ENCODE data around the gene MORF4L1. TPM values are rescaled to one million over a fixed set of nuclear protein-coding genes. Genes with fewer than 3 reads are reported as not detected.

Gene MORF4L1
- total RNA-seq, 1 experiment from 2014 or later: 146 TPM

DNA sequence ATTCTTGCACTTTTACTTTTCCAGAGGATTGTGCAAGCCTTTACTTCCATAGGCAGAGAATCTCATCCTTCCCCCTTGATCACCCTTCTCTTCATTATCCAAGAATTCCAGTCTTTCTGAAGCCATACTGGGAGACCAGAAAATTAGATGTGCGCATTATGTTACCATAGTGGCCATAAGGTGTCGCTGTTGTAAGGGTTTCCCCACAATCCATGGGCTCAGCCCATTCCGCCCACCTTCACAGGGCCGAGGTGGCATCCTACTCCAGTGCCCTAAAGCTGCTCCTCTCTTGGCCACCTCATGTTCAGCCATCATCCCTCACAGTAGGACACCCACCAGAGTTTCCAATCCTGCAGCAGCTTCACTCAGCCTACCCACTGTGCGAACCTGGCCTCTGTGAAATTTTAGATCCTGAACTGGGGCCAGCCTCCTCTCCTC is 37.1 kb downstream of the MORF4L1 start:
- H3K4me1 ChIP-seq (ENCODE audit: low read length): peaks cover 17% of the 10 kb centered on the region
- DNase-seq: peak; percentile 83
- H3K79me2 ChIP-seq (ENCODE audit: low read length): peaks cover 2% of the 10 kb centered on the region; the same call in 1 of the 2 replicates
- no peaks in the 10 kb centered on the region for H3K9me2 ChIP-seq (replicated peaks; ENCODE audit: insufficient read depth, low read length)
- no peaks in the 10 kb centered on the region for H3K9me3 ChIP-seq (ENCODE audit: low read length)
- H3K4me2 ChIP-seq (ENCODE audit: low read depth, low read length, poor library complexity, severe bottlenecking): no peak overlapping the region
- peaks cover 20% of the 10 kb centered on the region; the same call in 1 of the 2 replicates for H3K36me3 ChIP-seq (ENCODE audit: insufficient read depth, low read length)
- no peaks in the 10 kb centered on the region for H3K27me3 ChIP-seq (ENCODE audit: low read length)
- no peak overlapping the region for H3K4me3 ChIP-seq (ENCODE audit: low read length)
- H2AFZ ChIP-seq (ENCODE audit: low read length): no peak overlapping the region
- H3K9ac ChIP-seq (ENCODE audit: low read length): no peak overlapping the region
- peak overlapping the region; percentile 53 for H3K27ac ChIP-seq (ENCODE audit: low read length)
- H4K20me1 ChIP-seq (ENCODE audit: insufficient read depth, low read depth, low read length): no peaks in the 10 kb centered on the region; the same call in 1 of the 2 replicates

- Histone ChIP-seq H3K36me3 (ENCODE audit: insufficient read depth, low read length) (peaks cover 18% of the 10 kb centered on the region; the same call in 1 of the 2 replicates), H4K20me1 (ENCODE audit: insufficient read depth, low read depth, low read length) (no peaks in the 10 kb centered on the region; the same call in 1 of the 2 replicates), H3K9me3 (ENCODE audit: low read length) (no peaks in the 10 kb centered on the region), H3K9ac (ENCODE audit: low read length) (no peak overlapping the region), H3K27ac (ENCODE audit: low read length) (no peak overlapping the region), H3K9me2 (replicated peaks; ENCODE audit: insufficient read depth, low read length) (no peaks in the 10 kb centered on the region), H3K79me2 (ENCODE audit: low read length) (peaks cover 2% of the 10 kb centered on the region; the same call in 1 of the 2 replicates), H3K4me1 (ENCODE audit: low read length) (peaks cover 17% of the 10 kb centered on the region), H2AFZ (ENCODE audit: low read length) (no peak overlapping the region), H3K4me3 (ENCODE audit: low read length) (no peak overlapping the region), H3K4me2 (ENCODE audit: low read depth, low read length, poor library complexity, severe bottlenecking) (no peak overlapping the region), H3K27me3 (ENCODE audit: low read length) (no peaks in the 10 kb centered on the region)
- no peak for DNase-seq
These were observed 37.6 kb downstream of the MORF4L1 start for GRCh38 chr15:78910271-78910670.

- Histone ChIP-seq H3K36me3 (ENCODE audit: insufficient read depth, low read length) (peaks cover 8% of the 10 kb centered on the region; the same call in 1 of the 2 replicates), H4K20me1 (ENCODE audit: insufficient read depth, low read depth, low read length) (no peaks in the 10 kb centered on the region), H3K4me2 (ENCODE audit: low read depth, low read length, poor library complexity, severe bottlenecking) (no peak overlapping the region), H3K9me2 (replicated peaks; ENCODE audit: insufficient read depth, low read length) (no peaks in the 10 kb centered on the region), H3K27ac (ENCODE audit: low read length) (no peak overlapping the region), H3K9me3 (ENCODE audit: low read length) (no peaks in the 10 kb centered on the region), H3K4me3 (ENCODE audit: low read length) (no peak overlapping the region), H3K79me2 (ENCODE audit: low read length) (peaks cover 2% of the 10 kb centered on the region; the same call in 1 of the 2 replicates), H3K9ac (ENCODE audit: low read length) (no peak overlapping the region), H2AFZ (ENCODE audit: low read length) (no peak overlapping the region), H3K4me1 (ENCODE audit: low read length) (peaks cover 15% of the 10 kb centered on the region), H3K27me3 (ENCODE audit: low read length) (no peaks in the 10 kb centered on the region)
- DNase-seq: no peak
These were observed 39.6 kb downstream of the MORF4L1 start for GRCh38 chr15:78912316-78912715.

GRCh38 chr15:78913012-78913411 is 40.3 kb downstream of the MORF4L1 start:
- Histone ChIP-seq H3K27ac (ENCODE audit: low read length) (no peak overlapping the region), H3K27me3 (ENCODE audit: low read length) (no peaks in the 10 kb centered on the region), H3K9me2 (replicated peaks; ENCODE audit: insufficient read depth, low read length) (no peaks in the 10 kb centered on the region), H3K9me3 (ENCODE audit: low read length) (no peaks in the 10 kb centered on the region), H3K4me3 (ENCODE audit: low read length) (no peak overlapping the region), H3K4me2 (ENCODE audit: low read depth, low read length, poor library complexity, severe bottlenecking) (no peak overlapping the region), H3K4me1 (ENCODE audit: low read length) (peaks cover 13% of the 10 kb centered on the region), H3K79me2 (ENCODE audit: low read length) (peaks cover 2% of the 10 kb centered on the region; the same call in 1 of the 2 replicates), H3K36me3 (ENCODE audit: insufficient read depth, low read length) (peaks cover 11% of the 10 kb centered on the region; the same call in 1 of the 2 replicates), H2AFZ (ENCODE audit: low read length) (no peak overlapping the region), H4K20me1 (ENCODE audit: insufficient read depth, low read depth, low read length) (no peaks in the 10 kb centered on the region), H3K9ac (ENCODE audit: low read length) (no peak overlapping the region)
- DNase-seq: no peak

DNA sequence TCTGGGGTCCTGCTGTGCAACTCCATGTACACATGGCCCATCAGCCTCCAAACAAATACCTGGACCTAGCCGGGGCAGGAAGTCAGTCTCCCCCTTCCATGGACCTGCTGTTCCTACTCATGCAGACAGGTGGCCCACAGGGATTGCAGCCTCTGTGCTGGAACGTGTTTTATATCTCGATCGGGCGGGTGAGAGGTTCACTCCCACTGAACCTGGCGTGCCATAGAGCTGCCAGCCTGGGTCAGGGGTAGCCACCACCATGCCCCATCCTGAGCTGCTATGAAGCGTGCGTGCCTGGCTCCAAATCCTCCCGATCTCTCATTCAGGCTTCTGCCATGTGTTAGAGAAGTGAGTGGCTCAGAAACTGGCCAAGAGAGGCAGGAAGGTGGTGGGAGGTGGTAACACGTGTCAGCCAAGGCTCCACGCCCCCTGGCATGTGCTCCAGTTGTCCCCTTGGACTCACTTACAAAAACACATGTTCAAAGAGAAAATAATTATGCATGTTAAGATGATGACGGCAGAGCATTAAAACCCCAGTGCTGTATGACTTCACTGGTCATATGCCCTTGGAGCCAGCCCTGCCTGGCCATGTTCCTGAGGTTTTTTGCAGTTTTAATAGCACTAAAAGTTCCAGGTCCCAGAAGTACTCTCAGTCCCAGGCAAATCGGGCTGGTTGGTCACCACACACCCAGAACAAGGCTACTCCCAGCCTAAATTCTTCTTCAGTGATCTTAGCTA is 41.5 kb downstream of the MORF4L1 start:
- Histone ChIP-seq H3K9me2 (replicated peaks; ENCODE audit: insufficient read depth, low read length) (no peaks in the 10 kb centered on the region), H3K36me3 (ENCODE audit: insufficient read depth, low read length) (peaks cover 16% of the 10 kb centered on the region; the same call in 1 of the 2 replicates), H3K79me2 (ENCODE audit: low read length) (peaks cover 2% of the 10 kb centered on the region; the same call in 1 of the 2 replicates), H4K20me1 (ENCODE audit: insufficient read depth, low read depth, low read length) (no peaks in the 10 kb centered on the region), H3K9me3 (ENCODE audit: low read length) (no peaks in the 10 kb centered on the region), H3K4me1 (ENCODE audit: low read length) (peaks cover 4% of the 10 kb centered on the region), H3K27me3 (ENCODE audit: low read length) (no peaks in the 10 kb centered on the region), H3K4me3 (ENCODE audit: low read length) (no peak overlapping the region), H3K27ac (ENCODE audit: low read length) (no peak overlapping the region), H3K4me2 (ENCODE audit: low read depth, low read length, poor library complexity, severe bottlenecking) (no peak overlapping the region), H2AFZ (ENCODE audit: low read length) (no peak overlapping the region), H3K9ac (ENCODE audit: low read length) (no peak overlapping the region)
- DNase-seq: no peak

- Histone ChIP-seq H3K9me3 (ENCODE audit: low read length) (no peaks in the 10 kb centered on the region), H3K4me3 (ENCODE audit: low read length) (no peak overlapping the region), H3K9ac (ENCODE audit: low read length) (no peak overlapping the region), H3K79me2 (ENCODE audit: low read length) (no peaks in the 10 kb centered on the region; the same call in 1 of the 2 replicates), H3K9me2 (replicated peaks; ENCODE audit: insufficient read depth, low read length) (no peaks in the 10 kb centered on the region), H3K27ac (ENCODE audit: low read length) (no peak overlapping the region), H2AFZ (ENCODE audit: low read length) (no peak overlapping the region), H3K36me3 (ENCODE audit: insufficient read depth, low read length) (peaks cover 19% of the 10 kb centered on the region; the same call in 1 of the 2 replicates), H3K4me1 (ENCODE audit: low read length) (no peaks in the 10 kb centered on the region), H4K20me1 (ENCODE audit: insufficient read depth, low read depth, low read length) (no peaks in the 10 kb centered on the region), H3K4me2 (ENCODE audit: low read depth, low read length, poor library complexity, severe bottlenecking) (no peak overlapping the region), H3K27me3 (ENCODE audit: low read length) (no peaks in the 10 kb centered on the region)
- DNase-seq: no peak
These were observed 42.8 kb downstream of the MORF4L1 start for GRCh38 chr15:78915341-78916087.

GRCh38 chr15:78916088-78916487 is 43.4 kb downstream of the MORF4L1 start:
- Histone ChIP-seq H3K27me3 (ENCODE audit: low read length) (no peaks in the 10 kb centered on the region), H3K79me2 (ENCODE audit: low read length) (no peaks in the 10 kb centered on the region; the same call in 1 of the 2 replicates), H3K4me1 (ENCODE audit: low read length) (no peaks in the 10 kb centered on the region), H3K9ac (ENCODE audit: low read length) (no peak overlapping the region), H3K27ac (ENCODE audit: low read length) (no peak overlapping the region), H4K20me1 (ENCODE audit: insufficient read depth, low read depth, low read length) (no peaks in the 10 kb centered on the region), H3K36me3 (ENCODE audit: insufficient read depth, low read length) (peaks cover 19% of the 10 kb centered on the region; the same call in 1 of the 2 replicates), H3K9me2 (replicated peaks; ENCODE audit: insufficient read depth, low read length) (no peaks in the 10 kb centered on the region), H3K4me2 (ENCODE audit: low read depth, low read length, poor library complexity, severe bottlenecking) (no peak overlapping the region), H3K4me3 (ENCODE audit: low read length) (no peak overlapping the region), H2AFZ (ENCODE audit: low read length) (no peak overlapping the region), H3K9me3 (ENCODE audit: low read length) (no peaks in the 10 kb centered on the region)
- no peak for DNase-seq

GRCh38 chr15:78917888-78918287 is 45.2 kb downstream of the MORF4L1 start:
- Histone ChIP-seq H3K4me3 (ENCODE audit: low read length) (no peak overlapping the region), H3K4me2 (ENCODE audit: low read depth, low read length, poor library complexity, severe bottlenecking) (no peak overlapping the region), H3K4me1 (ENCODE audit: low read length) (no peaks in the 10 kb centered on the region), H3K9ac (ENCODE audit: low read length) (no peak overlapping the region), H3K9me2 (replicated peaks; ENCODE audit: insufficient read depth, low read length) (no peaks in the 10 kb centered on the region), H3K27ac (ENCODE audit: low read length) (no peak overlapping the region), H4K20me1 (ENCODE audit: insufficient read depth, low read depth, low read length) (no peaks in the 10 kb centered on the region), H3K36me3 (ENCODE audit: insufficient read depth, low read length) (peaks cover 15% of the 10 kb centered on the region; the same call in 1 of the 2 replicates), H3K79me2 (ENCODE audit: low read length) (no peaks in the 10 kb centered on the region), H3K9me3 (ENCODE audit: low read length) (no peaks in the 10 kb centered on the region), H3K27me3 (ENCODE audit: low read length) (no peaks in the 10 kb centered on the region), H2AFZ (ENCODE audit: low read length) (no peak overlapping the region)
- no peak for DNase-seq
